GM23338 (cell line): ENCODE data around the gene MBNL1. TPM values are rescaled to one million over a fixed set of nuclear protein-coding genes. Genes with fewer than 3 reads are reported as not detected.
A peak's percentile ranks its signal among the peaks of the same experiment; 100 is the strongest.

Experiments used
- ATAC-seq: fragments of 200-7000 bp; cut with Tn5 transposase; 3 replicates; pipeline ENCODE4 v1.9.1; 2020
- DNase-seq: peaks from one replicate; pipeline ENCODE4 v3.0.0-alpha.2; 2015; ENCODE audit warnings: low spot score
- H2AFZ ChIP-seq: fragments of 200-600 bp; sonication (generic); 2 replicates; pipeline ENCODE4 v1.8.0; 2016; ENCODE audit warnings: antibody characterized with exemption, mild to moderate bottlenecking, moderate library complexity
- H3F3A ChIP-seq: fragments of 200-600 bp; sonication (generic); replicated peaks from 2 replicates; pipeline ENCODE4 v1.8.0; 2017; ENCODE audit warnings: antibody characterized with exemption, mixed run types, low read depth
- H3K27ac ChIP-seq: fragments of 200-600 bp; sonication (generic); 2 replicates; pipeline ENCODE4 v1.6.1; 2016; ENCODE audit warnings: low read depth
- H3K27me3 ChIP-seq: fragments of 200-600 bp; sonication (generic); 2 replicates; pipeline ENCODE4 v1.8.0; 2016; ENCODE audit warnings: mild to moderate bottlenecking, mixed run types, moderate library complexity; ENCODE audit not compliant: insufficient read depth
- H3K36me3 ChIP-seq: fragments of 200-600 bp; sonication (generic); 2 replicates; pipeline ENCODE4 v1.8.0; 2016; ENCODE audit warnings: mild to moderate bottlenecking; ENCODE audit not compliant: insufficient read depth
- H3K4me1 ChIP-seq: fragments of 200-600 bp; sonication (generic); 2 replicates; pipeline ENCODE4 v1.8.0; 2016; ENCODE audit warnings: mild to moderate bottlenecking, moderate library complexity; ENCODE audit not compliant: insufficient read depth
- H3K4me2 ChIP-seq: fragments of 200-600 bp; sonication (generic); 2 replicates; pipeline ENCODE4 v1.7.1; 2017; ENCODE audit warnings: mixed run types
- H3K4me3 ChIP-seq: fragments of 200-600 bp; sonication (generic); 2 replicates; pipeline ENCODE4 v1.6.1; 2016; ENCODE audit warnings: mixed run types
- H3K79me2 ChIP-seq: fragments of 200-600 bp; sonication (generic); replicated peaks from 2 replicates; pipeline ENCODE4 v1.8.0; 2017; ENCODE audit warnings: mild to moderate bottlenecking; ENCODE audit not compliant: insufficient read depth
- H3K9me2 ChIP-seq: fragments of 200-600 bp; sonication (generic); 2 replicates; pipeline ENCODE4 v1.8.0; 2017; ENCODE audit not compliant: insufficient read depth
- H4K20me1 ChIP-seq: fragments of 200-600 bp; sonication (generic); replicated peaks from 2 replicates; pipeline ENCODE4 v1.8.0; 2017; ENCODE audit warnings: mild to moderate bottlenecking; ENCODE audit not compliant: insufficient read depth
- H3K27ac Mint-ChIP-seq: 2 replicates; pipeline ENCODE4 v1.8.0; 2020; ENCODE audit warnings: inconsistent platforms, mild to moderate bottlenecking, moderate library complexity, mixed read lengths
- H3K27me3 Mint-ChIP-seq: 3 replicates; pipeline ENCODE4 v1.8.0; 2022; ENCODE audit warnings: low read depth, mild to moderate bottlenecking, moderate library complexity, mixed read lengths, inconsistent platforms; ENCODE audit not compliant: insufficient read depth, poor library complexity
- H3K36me3 Mint-ChIP-seq: 3 replicates; pipeline ENCODE4 v1.8.0; 2021; ENCODE audit warnings: low read depth, mild to moderate bottlenecking, inconsistent platforms, moderate library complexity, mixed read lengths
- H3K4me1 Mint-ChIP-seq: 3 replicates; pipeline ENCODE4 v1.8.0; 2020; ENCODE audit warnings: mild to moderate bottlenecking, inconsistent platforms, mixed read lengths
- H3K4me3 Mint-ChIP-seq: 3 replicates; pipeline ENCODE4 v1.8.0; 2021; ENCODE audit warnings: moderate library complexity, mild to moderate bottlenecking, inconsistent platforms, mixed read lengths
- H3K9me3 Mint-ChIP-seq: 3 replicates; pipeline ENCODE4 v1.8.0; 2020; ENCODE audit warnings: moderate library complexity, mild to moderate bottlenecking, inconsistent platforms, mixed read lengths
- CREB1 ChIP-seq: fragments of 250-450 bp; sonication (Bioruptor Pico); IDR thresholded peaks from 2 replicates; pipeline ENCODE4 v1.5.0; 2020; ENCODE audit warnings: low read depth, mild to moderate bottlenecking, moderate library complexity
- EZH2 ChIP-seq: fragments of 200-600 bp; sonication (generic); IDR thresholded peaks from one replicate; pipeline ENCODE4 v1.8.0; 2017; ENCODE audit warnings: antibody characterized with exemption, mild to moderate bottlenecking, low read depth; ENCODE audit not compliant: unreplicated experiment
- EZH2phosphoT487 ChIP-seq: fragments of 200-600 bp; sonication (generic); IDR thresholded peaks from one replicate; pipeline ENCODE4 v1.8.1; 2018; ENCODE audit warnings: antibody characterized with exemption; ENCODE audit not compliant: unreplicated experiment
- JUNB ChIP-seq: IDR thresholded peaks from one replicate; pipeline ENCODE4 v1.6.1; 2016; ENCODE audit warnings: antibody characterized with exemption; ENCODE audit not compliant: unreplicated experiment
- NANOG ChIP-seq: IDR thresholded peaks from 2 replicates; pipeline ENCODE4 v1.6.1; 2016; ENCODE audit warnings: antibody characterized with exemption, borderline replicate concordance
- POLR2AphosphoS5 ChIP-seq: IDR thresholded peaks from 2 replicates; pipeline ENCODE4 v1.6.1; 2016; ENCODE audit warnings: antibody characterized with exemption, low read depth
- STAT1 ChIP-seq: IDR thresholded peaks from one replicate; pipeline ENCODE4 v1.6.1; 2016; ENCODE audit warnings: antibody characterized with exemption; ENCODE audit not compliant: unreplicated experiment
- ZNF114 ChIP-seq: fragments of 250-450 bp; sonication (Bioruptor Pico); IDR thresholded peaks from 2 replicates; pipeline ENCODE4 v1.5.0; 2020; ENCODE audit warnings: mild to moderate bottlenecking, moderate library complexity
- ZNF331 ChIP-seq: fragments of 250-450 bp; sonication (Bioruptor Pico); IDR thresholded peaks from 2 replicates; pipeline ENCODE4 v1.5.0; 2020; ENCODE audit warnings: low read depth, mild to moderate bottlenecking, moderate library complexity
- polyA plus RNA-seq: library from polyadenylated mRNA; unstranded; fragments of >200 nt; fragmentation: Nextera tagmentation; extraction: Ambion mirVana; gene quantifications from 2 replicates; pipeline ENCODE4 v1.2.1, GENCODE V29; 2016
- total RNA-seq: library from RNA; depleted of rRNA; stranded (reverse); fragments of >200 nt; shearing (Covaris generic); gene quantifications from 2 replicates; pipeline ENCODE4 v1.2.3, GENCODE V29; 2014
- TF ChIP-seq, protein P1 (sequence below): IDR thresholded peaks from 2 replicates; pipeline ENCODE4 v1.6.1; 2016; ENCODE audit warnings: antibody characterized with exemption
- TF ChIP-seq, protein P2 (sequence below), 2 experiments: fragments of 200-600 bp in 1 of 2; sonication (generic) in 1 of 2; conservative IDR thresholded peaks; 2 replicates each; pipeline versions ENCODE4 v1.5.1 to v1.6.1; 2016 to 2017; ENCODE audit warnings: antibody characterized with exemption in 2 of 2, low read depth in 2 of 2, mild to moderate bottlenecking in 2 of 2, moderate library complexity in 1 of 2
- TF ChIP-seq, protein P3 (sequence below): fragments of 250-450 bp; sonication (Bioruptor Pico); IDR thresholded peaks from 2 replicates; pipeline ENCODE4 v1.5.0; 2020; ENCODE audit warnings: mild to moderate bottlenecking, moderate library complexity
- TF ChIP-seq, protein P4 (sequence below): IDR thresholded peaks from one replicate; pipeline ENCODE4 v1.6.1; 2018; ENCODE audit warnings: antibody characterized with exemption; ENCODE audit not compliant: unreplicated experiment

The MBNL1 gene
- total and polyA plus RNA-seq, 2 experiments from 2014 or later = 9.4 to 23.2 TPM

DNA sequence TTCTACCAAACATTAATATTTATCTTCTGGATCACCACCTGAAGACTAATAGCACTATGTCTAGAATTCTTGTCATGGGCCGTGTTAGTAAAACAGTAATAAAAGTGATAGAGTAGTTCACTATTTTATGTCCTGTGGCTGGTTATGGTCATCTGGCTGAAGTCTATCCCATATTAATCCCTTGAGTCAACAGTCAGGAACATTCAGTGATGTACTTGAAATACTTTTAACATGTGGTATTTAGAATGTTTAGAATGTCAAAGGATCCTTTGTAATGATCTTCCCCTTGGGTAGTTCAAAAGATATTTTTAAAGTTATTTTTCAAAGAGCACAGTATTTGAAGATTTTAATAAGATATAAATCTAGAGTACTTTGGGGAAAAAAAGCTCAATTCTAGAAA, 117.0 kb downstream of the MBNL1 start:
- H3K27ac Mint-ChIP-seq = no peak overlapping the region
- H3K4me1 Mint-ChIP-seq = peaks cover 39% of the 10 kb centered on the region
- H3K36me3 ChIP-seq = no peaks in the 10 kb centered on the region

More for the DNA sequence above, 117.0 kb downstream of the MBNL1 start:
- H3K9me2 ChIP-seq = no peaks in the 10 kb centered on the region
- H3K36me3 Mint-ChIP-seq = no peaks in the 10 kb centered on the region
- H3K4me2 ChIP-seq = peak overlapping the region; percentile 41; the same call in 1 of the 2 replicates
- peak; percentile 43 for DNase-seq
- no peaks in the 10 kb centered on the region for H3K9me3 Mint-ChIP-seq
- H3K4me3 ChIP-seq = no peak overlapping the region
- no peaks in the 10 kb centered on the region for H3K27me3 ChIP-seq
- H3F3A ChIP-seq = no peaks in the 10 kb centered on the region
- no peak overlapping the region for H3K27ac ChIP-seq
- peaks cover 43% of the 10 kb centered on the region for H3K79me2 ChIP-seq
- H2AFZ ChIP-seq = no peak overlapping the region
- H4K20me1 ChIP-seq = no peaks in the 10 kb centered on the region
- peak overlapping the region; percentile 31; the same call in 1 of the 3 replicates for H3K4me3 Mint-ChIP-seq
- peak; percentile 45 for ATAC-seq
- no peaks in the 10 kb centered on the region for H3K27me3 Mint-ChIP-seq
- peaks cover 36% of the 10 kb centered on the region for H3K4me1 ChIP-seq
- TF ChIP-seq ZNF114 (no peak), EZH2 (no peak), STAT1 (no peak), JUNB (no peak), CREB1 (CRISPR knock-in tag) (no peak), ZNF331 (CRISPR knock-in tag) (no peak), NANOG (no peak), POLR2AphosphoS5 (no peak), EZH2phosphoT487 (no peak)
- TF ChIP-seq, protein P1, sequence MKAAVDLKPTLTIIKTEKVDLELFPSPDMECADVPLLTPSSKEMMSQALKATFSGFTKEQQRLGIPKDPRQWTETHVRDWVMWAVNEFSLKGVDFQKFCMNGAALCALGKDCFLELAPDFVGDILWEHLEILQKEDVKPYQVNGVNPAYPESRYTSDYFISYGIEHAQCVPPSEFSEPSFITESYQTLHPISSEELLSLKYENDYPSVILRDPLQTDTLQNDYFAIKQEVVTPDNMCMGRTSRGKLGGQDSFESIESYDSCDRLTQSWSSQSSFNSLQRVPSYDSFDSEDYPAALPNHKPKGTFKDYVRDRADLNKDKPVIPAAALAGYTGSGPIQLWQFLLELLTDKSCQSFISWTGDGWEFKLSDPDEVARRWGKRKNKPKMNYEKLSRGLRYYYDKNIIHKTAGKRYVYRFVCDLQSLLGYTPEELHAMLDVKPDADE = no peak
- TF ChIP-seq, protein P2, sequence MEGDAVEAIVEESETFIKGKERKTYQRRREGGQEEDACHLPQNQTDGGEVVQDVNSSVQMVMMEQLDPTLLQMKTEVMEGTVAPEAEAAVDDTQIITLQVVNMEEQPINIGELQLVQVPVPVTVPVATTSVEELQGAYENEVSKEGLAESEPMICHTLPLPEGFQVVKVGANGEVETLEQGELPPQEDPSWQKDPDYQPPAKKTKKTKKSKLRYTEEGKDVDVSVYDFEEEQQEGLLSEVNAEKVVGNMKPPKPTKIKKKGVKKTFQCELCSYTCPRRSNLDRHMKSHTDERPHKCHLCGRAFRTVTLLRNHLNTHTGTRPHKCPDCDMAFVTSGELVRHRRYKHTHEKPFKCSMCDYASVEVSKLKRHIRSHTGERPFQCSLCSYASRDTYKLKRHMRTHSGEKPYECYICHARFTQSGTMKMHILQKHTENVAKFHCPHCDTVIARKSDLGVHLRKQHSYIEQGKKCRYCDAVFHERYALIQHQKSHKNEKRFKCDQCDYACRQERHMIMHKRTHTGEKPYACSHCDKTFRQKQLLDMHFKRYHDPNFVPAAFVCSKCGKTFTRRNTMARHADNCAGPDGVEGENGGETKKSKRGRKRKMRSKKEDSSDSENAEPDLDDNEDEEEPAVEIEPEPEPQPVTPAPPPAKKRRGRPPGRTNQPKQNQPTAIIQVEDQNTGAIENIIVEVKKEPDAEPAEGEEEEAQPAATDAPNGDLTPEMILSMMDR (conservative IDR thresholded peaks at IDR 0.05; ENCODE audit: low read depth in 2 of 2) = no peak
- TF ChIP-seq, protein P3, sequence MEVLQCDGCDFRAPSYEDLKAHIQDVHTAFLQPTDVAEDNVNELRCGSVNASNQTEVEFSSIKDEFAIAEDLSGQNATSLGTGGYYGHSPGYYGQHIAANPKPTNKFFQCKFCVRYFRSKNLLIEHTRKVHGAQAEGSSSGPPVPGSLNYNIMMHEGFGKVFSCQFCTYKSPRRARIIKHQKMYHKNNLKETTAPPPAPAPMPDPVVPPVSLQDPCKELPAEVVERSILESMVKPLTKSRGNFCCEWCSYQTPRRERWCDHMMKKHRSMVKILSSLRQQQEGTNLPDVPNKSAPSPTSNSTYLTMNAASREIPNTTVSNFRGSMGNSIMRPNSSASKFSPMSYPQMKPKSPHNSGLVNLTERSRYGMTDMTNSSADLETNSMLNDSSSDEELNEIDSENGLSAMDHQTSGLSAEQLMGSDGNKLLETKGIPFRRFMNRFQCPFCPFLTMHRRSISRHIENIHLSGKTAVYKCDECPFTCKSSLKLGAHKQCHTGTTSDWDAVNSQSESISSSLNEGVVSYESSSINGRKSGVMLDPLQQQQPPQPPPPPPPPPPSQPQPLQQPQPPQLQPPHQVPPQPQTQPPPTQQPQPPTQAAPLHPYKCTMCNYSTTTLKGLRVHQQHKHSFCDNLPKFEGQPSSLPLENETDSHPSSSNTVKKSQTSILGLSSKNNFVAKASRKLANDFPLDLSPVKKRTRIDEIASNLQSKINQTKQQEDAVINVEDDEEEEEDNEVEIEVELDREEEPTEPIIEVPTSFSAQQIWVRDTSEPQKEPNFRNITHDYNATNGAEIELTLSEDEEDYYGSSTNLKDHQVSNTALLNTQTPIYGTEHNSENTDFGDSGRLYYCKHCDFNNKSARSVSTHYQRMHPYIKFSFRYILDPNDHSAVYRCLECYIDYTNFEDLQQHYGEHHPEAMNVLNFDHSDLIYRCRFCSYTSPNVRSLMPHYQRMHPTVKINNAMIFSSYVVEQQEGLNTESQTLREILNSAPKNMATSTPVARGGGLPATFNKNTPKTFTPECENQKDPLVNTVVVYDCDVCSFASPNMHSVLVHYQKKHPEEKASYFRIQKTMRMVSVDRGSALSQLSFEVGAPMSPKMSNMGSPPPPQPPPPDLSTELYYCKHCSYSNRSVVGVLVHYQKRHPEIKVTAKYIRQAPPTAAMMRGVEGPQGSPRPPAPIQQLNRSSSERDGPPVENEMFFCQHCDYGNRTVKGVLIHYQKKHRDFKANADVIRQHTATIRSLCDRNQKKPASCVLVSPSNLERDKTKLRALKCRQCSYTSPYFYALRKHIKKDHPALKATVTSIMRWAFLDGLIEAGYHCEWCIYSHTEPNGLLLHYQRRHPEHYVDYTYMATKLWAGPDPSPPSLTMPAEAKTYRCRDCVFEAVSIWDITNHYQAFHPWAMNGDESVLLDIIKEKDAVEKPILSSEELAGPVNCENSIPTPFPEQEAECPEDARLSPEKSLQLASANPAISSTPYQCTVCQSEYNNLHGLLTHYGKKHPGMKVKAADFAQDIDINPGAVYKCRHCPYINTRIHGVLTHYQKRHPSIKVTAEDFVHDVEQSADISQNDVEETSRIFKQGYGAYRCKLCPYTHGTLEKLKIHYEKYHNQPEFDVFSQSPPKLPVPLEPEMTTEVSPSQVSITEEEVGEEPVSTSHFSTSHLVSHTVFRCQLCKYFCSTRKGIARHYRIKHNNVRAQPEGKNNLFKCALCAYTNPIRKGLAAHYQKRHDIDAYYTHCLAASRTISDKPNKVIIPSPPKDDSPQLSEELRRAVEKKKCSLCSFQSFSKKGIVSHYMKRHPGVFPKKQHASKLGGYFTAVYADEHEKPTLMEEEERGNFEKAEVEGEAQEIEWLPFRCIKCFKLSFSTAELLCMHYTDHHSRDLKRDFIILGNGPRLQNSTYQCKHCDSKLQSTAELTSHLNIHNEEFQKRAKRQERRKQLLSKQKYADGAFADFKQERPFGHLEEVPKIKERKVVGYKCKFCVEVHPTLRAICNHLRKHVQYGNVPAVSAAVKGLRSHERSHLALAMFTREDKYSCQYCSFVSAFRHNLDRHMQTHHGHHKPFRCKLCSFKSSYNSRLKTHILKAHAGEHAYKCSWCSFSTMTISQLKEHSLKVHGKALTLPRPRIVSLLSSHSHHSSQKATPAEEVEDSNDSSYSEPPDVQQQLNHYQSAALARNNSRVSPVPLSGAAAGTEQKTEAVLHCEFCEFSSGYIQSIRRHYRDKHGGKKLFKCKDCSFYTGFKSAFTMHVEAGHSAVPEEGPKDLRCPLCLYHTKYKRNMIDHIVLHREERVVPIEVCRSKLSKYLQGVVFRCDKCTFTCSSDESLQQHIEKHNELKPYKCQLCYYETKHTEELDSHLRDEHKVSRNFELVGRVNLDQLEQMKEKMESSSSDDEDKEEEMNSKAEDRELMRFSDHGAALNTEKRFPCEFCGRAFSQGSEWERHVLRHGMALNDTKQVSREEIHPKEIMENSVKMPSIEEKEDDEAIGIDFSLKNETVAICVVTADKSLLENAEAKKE = no peak
- TF ChIP-seq, protein P4, sequence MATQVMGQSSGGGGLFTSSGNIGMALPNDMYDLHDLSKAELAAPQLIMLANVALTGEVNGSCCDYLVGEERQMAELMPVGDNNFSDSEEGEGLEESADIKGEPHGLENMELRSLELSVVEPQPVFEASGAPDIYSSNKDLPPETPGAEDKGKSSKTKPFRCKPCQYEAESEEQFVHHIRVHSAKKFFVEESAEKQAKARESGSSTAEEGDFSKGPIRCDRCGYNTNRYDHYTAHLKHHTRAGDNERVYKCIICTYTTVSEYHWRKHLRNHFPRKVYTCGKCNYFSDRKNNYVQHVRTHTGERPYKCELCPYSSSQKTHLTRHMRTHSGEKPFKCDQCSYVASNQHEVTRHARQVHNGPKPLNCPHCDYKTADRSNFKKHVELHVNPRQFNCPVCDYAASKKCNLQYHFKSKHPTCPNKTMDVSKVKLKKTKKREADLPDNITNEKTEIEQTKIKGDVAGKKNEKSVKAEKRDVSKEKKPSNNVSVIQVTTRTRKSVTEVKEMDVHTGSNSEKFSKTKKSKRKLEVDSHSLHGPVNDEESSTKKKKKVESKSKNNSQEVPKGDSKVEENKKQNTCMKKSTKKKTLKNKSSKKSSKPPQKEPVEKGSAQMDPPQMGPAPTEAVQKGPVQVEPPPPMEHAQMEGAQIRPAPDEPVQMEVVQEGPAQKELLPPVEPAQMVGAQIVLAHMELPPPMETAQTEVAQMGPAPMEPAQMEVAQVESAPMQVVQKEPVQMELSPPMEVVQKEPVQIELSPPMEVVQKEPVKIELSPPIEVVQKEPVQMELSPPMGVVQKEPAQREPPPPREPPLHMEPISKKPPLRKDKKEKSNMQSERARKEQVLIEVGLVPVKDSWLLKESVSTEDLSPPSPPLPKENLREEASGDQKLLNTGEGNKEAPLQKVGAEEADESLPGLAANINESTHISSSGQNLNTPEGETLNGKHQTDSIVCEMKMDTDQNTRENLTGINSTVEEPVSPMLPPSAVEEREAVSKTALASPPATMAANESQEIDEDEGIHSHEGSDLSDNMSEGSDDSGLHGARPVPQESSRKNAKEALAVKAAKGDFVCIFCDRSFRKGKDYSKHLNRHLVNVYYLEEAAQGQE = no peak
